HepG2 (cell line): ENCODE measurements around the gene DNLZ. TPM values are rescaled to one million over a fixed set of nuclear protein-coding genes. Genes with fewer than 3 reads are reported as not detected.
A peak's percentile ranks its signal among the peaks of the same experiment; 100 is the strongest.

ENCODE experiments used
- ARNTL ChIP-seq: sonication (generic); formaldehyde crosslinking; IDR thresholded peaks from 2 replicates; pipeline ENCODE4 v1.4.0; 2020; ENCODE audit warnings: mild to moderate bottlenecking, missing genetic modification reagents
- ATF1 ChIP-seq: IDR thresholded peaks from 2 replicates; pipeline ENCODE4 v1.6.1; 2016; ENCODE audit warnings: mild to moderate bottlenecking, control low read depth
- CC2D1A ChIP-seq: sonication (generic); formaldehyde crosslinking; IDR thresholded peaks from 2 replicates; pipeline ENCODE4 v1.8.1; 2023; ENCODE audit warnings: mild to moderate bottlenecking, missing genetic modification reagents
- ELF1 ChIP-seq: sonication (generic); formaldehyde crosslinking; IDR thresholded peaks from 2 replicates; pipeline ENCODE4 v1.4.0; 2020; ENCODE audit warnings: missing genetic modification reagents
- GPN1 ChIP-seq: sonication (generic); formaldehyde crosslinking; IDR thresholded peaks from 2 replicates; pipeline ENCODE4 v1.5.1; 2020; ENCODE audit warnings: missing genetic modification reagents, borderline replicate concordance
- RAD51 ChIP-seq: fragments of 450-650 bp; IDR thresholded peaks from 2 replicates; pipeline ENCODE4 v1.6.1; 2016; ENCODE audit warnings: borderline replicate concordance
- SALL1 ChIP-seq: sonication (generic); formaldehyde crosslinking; IDR thresholded peaks from 2 replicates; pipeline ENCODE4 v1.8.0; 2022; ENCODE audit warnings: mild to moderate bottlenecking, missing genetic modification reagents
- STAG1 ChIP-seq: sonication (generic); formaldehyde crosslinking; IDR thresholded peaks from 2 replicates; pipeline ENCODE4 v1.4.0; 2020; ENCODE audit warnings: missing genetic modification reagents
- TEAD2 ChIP-seq: sonication (generic); formaldehyde crosslinking; IDR thresholded peaks from 2 replicates; pipeline ENCODE4 v1.9.0; 2021; ENCODE audit warnings: missing genetic modification reagents
- ZNF83 ChIP-seq: sonication (generic); formaldehyde crosslinking; IDR thresholded peaks from 2 replicates; pipeline ENCODE4 v1.4.0; 2020; ENCODE audit warnings: missing genetic modification reagents, mild to moderate bottlenecking, borderline replicate concordance
- ZSCAN25 ChIP-seq: sonication (generic); formaldehyde crosslinking; IDR thresholded peaks from 2 replicates; pipeline ENCODE4 v1.8.0; 2022; ENCODE audit warnings: mild to moderate bottlenecking, missing genetic modification reagents
- polyA plus RNA-seq, 8 experiments: library from polyadenylated mRNA; depleted of rRNA in 3 of 8; stranded (reverse) in 7 of 8; unstranded in 1 of 8; fragments of >200 nt; fragmentation: Illumina TruSeq in 4 of 8; extraction: Trizol in 4 of 8; gene quantifications; 2 replicates each; pipeline versions ENCODE4 v1.2.1 to v1.2.3, GENCODE V29; 2011 to 2016; ENCODE audit warnings: low read depth in 4 of 8, missing spikeins in 1 of 8, mixed read lengths in 1 of 8; ENCODE audit not compliant: insufficient read depth in 1 of 8
- total RNA-seq, 5 experiments: library from RNA; depleted of rRNA; stranded (reverse); fragments of >200 nt; fragmentation: Illumina TruSeq; extraction: Trizol; gene quantifications; 2 replicates each; pipeline ENCODE4 v1.2.3, GENCODE V29; 2016; ENCODE audit warnings: low read depth in 1 of 5
- TF ChIP-seq, protein P1 (sequence below): sonication (generic); formaldehyde crosslinking; IDR thresholded peaks from 2 replicates; pipeline ENCODE4 v1.4.0; 2020; ENCODE audit warnings: missing genetic modification reagents, low read depth, mild to moderate bottlenecking, borderline replicate concordance
- TF ChIP-seq, protein P2 (sequence below), 2 experiments: fragments of 450-650 bp in 1 of 2; sonication (generic) in 1 of 2; formaldehyde crosslinking in 1 of 2; IDR thresholded peaks; 2 replicates each; pipeline versions ENCODE4 v1.6.1 to v1.8.0; 2016 to 2022; ENCODE audit warnings: antibody characterized with exemption in 1 of 2, mild to moderate bottlenecking in 1 of 2, missing genetic modification reagents in 1 of 2
- TF ChIP-seq, protein P3 (sequence below): sonication (generic); formaldehyde crosslinking; IDR thresholded peaks from 2 replicates; pipeline ENCODE4 v1.5.0; 2020; ENCODE audit warnings: mild to moderate bottlenecking, missing genetic modification reagents
- TF ChIP-seq, protein P4 (sequence below): sonication (generic); formaldehyde crosslinking; IDR thresholded peaks from 2 replicates; pipeline ENCODE4 v1.4.0; 2020; ENCODE audit warnings: mild to moderate bottlenecking, missing genetic modification reagents, borderline replicate concordance

The DNLZ gene
- total and polyA plus RNA-seq, 2 of the 13 experiments (the other 11 are each of a cell fraction or from before 2014, with no cell fraction given), result 3.4 to 8.0 TPM

DNA sequence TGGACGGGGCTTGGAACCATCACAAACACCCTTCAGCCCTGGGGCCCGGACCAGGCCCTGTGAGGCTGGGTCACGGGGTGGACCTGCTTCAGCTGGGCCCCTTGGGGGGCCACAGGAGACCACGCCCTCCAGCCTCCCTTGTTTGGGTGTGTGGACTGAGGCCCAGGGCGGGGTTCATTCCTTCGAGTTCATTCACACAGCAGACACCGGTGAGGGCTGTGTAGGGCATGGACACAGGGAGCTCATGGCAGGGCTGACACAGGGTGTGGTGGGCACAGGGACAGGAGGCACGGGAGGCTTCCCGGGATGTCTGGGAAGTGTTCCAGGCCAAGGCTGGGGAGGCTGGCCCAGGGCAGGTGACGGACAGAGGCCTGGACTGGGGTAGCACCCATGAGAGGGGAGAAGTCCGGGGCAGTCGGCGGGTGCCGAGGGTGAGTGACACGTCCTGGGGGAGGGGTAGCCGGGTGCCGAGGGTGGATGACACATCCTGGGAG lies 8.9 kb downstream of the DNLZ start (continued):
- TF ChIP-seq CC2D1A (CRISPR knock-in tag), result no peak
- TF ChIP-seq SALL1 (CRISPR knock-in tag), result no peak
- TF ChIP-seq, protein P1, sequence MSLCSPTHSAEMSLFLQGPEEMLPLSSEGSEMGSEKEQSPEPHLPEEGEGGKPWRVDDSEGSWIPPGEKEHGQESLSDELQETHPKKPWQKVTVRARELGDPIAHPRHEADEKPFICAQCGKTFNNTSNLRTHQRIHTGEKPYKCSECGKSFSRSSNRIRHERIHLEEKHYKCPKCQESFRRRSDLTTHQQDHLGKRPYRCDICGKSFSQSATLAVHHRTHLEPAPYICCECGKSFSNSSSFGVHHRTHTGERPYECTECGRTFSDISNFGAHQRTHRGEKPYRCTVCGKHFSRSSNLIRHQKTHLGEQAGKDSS, result no peak
- no peak for TF ChIP-seq ELF1 (CRISPR knock-in tag)
- TF ChIP-seq GPN1 (CRISPR knock-in tag), result no peak
- no peak for TF ChIP-seq STAG1 (CRISPR knock-in tag)
- TF ChIP-seq, protein P2, sequence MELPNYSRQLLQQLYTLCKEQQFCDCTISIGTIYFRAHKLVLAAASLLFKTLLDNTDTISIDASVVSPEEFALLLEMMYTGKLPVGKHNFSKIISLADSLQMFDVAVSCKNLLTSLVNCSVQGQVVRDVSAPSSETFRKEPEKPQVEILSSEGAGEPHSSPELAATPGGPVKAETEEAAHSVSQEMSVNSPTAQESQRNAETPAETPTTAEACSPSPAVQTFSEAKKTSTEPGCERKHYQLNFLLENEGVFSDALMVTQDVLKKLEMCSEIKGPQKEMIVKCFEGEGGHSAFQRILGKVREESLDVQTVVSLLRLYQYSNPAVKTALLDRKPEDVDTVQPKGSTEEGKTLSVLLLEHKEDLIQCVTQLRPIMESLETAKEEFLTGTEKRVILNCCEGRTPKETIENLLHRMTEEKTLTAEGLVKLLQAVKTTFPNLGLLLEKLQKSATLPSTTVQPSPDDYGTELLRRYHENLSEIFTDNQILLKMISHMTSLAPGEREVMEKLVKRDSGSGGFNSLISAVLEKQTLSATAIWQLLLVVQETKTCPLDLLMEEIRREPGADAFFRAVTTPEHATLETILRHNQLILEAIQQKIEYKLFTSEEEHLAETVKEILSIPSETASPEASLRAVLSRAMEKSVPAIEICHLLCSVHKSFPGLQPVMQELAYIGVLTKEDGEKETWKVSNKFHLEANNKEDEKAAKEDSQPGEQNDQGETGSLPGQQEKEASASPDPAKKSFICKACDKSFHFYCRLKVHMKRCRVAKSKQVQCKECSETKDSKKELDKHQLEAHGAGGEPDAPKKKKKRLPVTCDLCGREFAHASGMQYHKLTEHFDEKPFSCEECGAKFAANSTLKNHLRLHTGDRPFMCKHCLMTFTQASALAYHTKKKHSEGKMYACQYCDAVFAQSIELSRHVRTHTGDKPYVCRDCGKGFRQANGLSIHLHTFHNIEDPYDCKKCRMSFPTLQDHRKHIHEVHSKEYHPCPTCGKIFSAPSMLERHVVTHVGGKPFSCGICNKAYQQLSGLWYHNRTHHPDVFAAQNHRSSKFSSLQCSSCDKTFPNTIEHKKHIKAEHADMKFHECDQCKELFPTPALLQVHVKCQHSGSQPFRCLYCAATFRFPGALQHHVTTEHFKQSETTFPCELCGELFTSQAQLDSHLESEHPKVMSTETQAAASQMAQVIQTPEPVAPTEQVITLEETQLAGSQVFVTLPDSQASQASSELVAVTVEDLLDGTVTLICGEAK (IDR thresholded peaks at IDR 0.05), result no peak
- TF ChIP-seq, protein P2 (CRISPR knock-in tag; IDR thresholded peaks at IDR 0.05), result no peak
- no peak for TF ChIP-seq TEAD2 (CRISPR knock-in tag)
- no peak for TF ChIP-seq RAD51
- TF ChIP-seq ATF1 (CRISPR knock-in tag), result no peak
- TF ChIP-seq ZSCAN25 (CRISPR knock-in tag), result peak; percentile 24; the same call in 1 of the 2 replicates
- no peak for TF ChIP-seq ZNF83 (CRISPR knock-in tag)
- TF ChIP-seq, protein P3, sequence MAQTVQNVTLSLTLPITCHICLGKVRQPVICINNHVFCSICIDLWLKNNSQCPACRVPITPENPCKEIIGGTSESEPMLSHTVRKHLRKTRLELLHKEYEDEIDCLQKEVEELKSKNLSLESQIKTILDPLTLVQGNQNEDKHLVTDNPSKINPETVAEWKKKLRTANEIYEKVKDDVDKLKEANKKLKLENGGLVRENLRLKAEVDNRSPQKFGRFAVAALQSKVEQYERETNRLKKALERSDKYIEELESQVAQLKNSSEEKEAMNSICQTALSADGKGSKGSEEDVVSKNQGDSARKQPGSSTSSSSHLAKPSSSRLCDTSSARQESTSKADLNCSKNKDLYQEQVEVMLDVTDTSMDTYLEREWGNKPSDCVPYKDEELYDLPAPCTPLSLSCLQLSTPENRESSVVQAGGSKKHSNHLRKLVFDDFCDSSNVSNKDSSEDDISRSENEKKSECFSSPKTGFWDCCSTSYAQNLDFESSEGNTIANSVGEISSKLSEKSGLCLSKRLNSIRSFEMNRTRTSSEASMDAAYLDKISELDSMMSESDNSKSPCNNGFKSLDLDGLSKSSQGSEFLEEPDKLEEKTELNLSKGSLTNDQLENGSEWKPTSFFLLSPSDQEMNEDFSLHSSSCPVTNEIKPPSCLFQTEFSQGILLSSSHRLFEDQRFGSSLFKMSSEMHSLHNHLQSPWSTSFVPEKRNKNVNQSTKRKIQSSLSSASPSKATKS (CRISPR knock-in tag), result no peak
- TF ChIP-seq ARNTL, result no peak
- TF ChIP-seq, protein P4, sequence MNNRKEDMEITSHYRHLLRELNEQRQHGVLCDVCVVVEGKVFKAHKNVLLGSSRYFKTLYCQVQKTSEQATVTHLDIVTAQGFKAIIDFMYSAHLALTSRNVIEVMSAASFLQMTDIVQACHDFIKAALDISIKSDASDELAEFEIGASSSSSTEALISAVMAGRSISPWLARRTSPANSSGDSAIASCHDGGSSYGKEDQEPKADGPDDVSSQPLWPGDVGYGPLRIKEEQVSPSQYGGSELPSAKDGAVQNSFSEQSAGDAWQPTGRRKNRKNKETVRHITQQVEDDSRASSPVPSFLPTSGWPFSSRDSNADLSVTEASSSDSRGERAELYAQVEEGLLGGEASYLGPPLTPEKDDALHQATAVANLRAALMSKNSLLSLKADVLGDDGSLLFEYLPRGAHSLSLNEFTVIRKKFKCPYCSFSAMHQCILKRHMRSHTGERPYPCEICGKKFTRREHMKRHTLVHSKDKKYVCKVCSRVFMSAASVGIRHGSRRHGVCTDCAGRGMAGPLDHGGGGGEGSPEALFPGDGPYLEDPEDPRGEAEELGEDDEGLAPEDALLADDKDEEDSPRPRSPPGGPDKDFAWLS, result no peak
